Stimulated activated CD8-positive, alpha-beta memory T cell treated with anti-CD3 and anti-CD28 coated beads, Interleukin-7, amount 100 ng/mL, for 48 hours (primary cell): ENCODE results near the gene COG5.
"Not testable (repeated sequence)": the region's sequence is repeated elsewhere in the genome, so short reads cannot be mapped to it uniquely, and the experiment has no call there.

ENCODE experiments used
- DNase-seq, 2 donors: peaks; one replicate each; pipeline ENCODE4 v3.0.0-alpha.2; 2020; ENCODE audit warnings: low read depth in 1 of 2; ENCODE audit errors: extremely low read depth in 1 of 2

The COG5 gene

DNA sequence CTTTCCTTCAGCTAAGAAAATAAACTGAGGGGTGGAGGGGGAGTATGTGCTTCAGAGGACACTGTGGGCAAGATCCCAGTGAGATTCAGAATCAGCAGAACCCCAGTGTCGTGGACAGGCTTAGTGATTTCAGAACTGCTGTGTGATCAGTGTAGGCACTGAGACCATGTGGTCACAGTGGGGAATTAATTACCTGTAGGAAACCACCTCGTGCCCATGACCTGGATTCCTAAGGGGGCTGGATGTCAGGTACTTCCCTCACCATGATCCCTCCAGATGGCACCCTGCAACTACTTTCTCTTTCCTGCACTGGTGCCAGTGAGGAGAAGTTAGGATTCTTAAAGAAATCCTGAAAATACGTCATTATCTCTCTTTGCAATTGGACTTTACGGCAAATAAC, 330.5 kb downstream of the COG5 start:
- DNase-seq, result no peak

DNA sequence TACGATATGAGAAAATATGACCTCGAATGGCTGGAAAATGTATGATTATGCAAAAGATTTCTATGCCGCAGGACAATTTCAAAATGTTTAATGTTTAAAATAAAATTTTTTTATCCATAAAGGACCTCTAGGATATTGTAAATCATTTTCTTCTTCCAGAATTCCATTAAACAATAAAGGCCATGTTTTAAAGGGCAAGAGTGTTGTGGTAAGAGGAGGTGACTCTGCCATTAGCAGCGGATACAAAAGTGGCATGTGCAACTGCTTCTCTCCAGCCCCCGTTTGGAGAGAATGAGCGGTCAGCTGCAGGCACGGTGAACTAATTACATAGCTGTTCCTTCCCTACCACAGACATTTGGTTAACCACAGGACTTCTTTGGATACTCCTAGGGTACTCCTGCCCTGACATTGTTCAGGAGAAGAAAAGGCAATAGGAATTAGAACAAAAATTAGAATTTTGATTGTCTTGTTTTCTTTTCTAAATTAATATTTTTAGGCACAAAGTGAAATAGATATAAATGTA, 331.1 kb downstream of the COG5 start:
- no peak for DNase-seq

DNA sequence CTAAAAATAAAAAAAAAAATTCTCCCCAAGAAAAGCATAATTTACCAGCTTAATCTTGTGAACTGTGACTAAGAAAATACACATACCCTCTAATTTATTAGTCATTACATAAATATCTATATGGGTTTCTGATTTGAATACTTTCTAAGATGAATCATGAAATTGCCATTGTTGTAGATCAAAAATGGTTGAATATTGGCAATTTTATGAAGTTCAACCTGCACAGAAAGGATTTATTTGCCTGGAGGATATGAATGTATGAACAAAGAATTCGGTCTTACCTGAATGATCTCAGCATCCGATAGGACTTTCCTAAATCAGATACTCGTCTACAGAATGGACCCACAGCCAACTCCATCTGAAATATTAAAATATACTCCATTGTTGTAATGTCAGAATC, 333.4 kb downstream of the COG5 start:
- DNase-seq, result no peak

DNA sequence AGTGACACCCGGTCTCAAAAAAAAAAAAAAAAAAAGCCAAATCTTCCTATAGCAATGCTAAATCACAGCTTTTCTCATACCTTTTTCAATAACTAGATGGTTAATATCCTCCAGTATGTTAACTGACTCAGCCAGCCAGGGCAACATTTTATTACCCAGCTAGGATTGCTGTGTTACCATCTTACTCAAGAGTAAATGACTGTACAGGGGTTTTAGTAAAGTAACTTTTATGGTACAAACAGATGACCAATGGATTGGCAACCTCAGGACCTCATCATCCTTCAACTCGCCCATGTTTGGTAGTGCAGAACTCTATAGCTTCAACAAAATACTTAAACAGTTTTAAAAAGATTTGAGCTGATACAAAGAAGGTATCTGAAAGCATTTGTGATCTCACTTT, 335.4 kb downstream of the COG5 start:
- no peak for DNase-seq

DNA sequence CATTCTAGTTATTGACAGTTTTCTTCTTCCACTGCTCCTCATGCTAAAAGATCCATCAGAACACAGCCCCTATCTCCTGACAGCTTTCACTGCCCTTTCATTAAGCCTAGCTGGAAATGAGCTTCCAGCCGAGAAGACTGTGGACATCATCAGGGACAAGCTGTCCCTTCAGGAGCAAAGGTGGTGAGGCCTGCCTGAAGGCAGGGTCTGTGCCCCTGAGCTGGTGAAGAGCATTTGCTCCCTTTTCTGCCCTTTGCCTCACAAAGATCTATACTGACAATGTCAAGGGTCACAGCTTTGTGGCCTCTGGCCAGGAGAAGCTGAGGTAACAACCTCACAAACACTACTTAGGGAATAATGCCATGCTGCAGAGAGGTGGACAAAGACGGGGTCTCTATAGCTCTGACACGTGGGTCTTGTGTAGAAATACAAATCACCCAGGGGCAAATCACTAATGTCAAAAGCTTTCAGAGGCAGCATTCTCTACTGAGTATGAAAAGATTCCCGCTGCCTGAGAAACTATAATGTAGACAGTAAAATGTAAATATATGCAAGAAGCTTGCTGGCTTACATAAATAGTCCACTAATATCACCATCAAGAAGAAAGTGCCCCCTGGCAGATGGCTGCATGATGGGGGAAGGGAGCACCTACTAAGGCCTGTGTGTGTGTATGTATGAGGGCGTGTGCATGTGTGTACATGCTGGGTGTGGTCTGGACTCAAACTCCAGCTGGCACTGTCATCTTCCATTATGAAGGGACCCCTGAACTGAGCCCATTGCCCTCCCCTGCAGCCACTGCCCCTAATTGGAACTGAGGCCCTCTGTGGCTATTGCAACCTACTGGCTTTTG, 339.1 kb downstream of the COG5 start:
- no peak for DNase-seq

DNA sequence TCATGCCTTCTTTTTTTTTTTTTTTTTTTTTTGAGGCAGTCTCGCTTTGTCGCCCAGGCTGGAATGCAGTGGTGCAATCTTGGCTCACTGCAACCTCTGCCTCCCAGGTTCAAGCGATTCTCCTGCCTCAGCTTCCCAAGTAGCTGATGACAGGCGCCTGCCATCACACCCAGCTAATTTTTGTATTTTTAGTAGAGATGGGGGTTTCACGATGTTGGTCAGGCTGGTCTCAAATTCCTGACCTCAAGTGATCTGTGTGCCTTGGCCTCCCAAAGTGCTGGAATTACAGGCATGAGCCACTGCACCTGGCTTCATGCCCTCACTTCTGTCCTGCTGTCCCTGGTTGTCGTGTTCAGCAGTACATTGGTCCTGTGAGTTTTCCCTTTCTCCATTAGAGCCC, 342.9 kb downstream of the COG5 start:
- DNase-seq, result not testable (repeated sequence)

DNA sequence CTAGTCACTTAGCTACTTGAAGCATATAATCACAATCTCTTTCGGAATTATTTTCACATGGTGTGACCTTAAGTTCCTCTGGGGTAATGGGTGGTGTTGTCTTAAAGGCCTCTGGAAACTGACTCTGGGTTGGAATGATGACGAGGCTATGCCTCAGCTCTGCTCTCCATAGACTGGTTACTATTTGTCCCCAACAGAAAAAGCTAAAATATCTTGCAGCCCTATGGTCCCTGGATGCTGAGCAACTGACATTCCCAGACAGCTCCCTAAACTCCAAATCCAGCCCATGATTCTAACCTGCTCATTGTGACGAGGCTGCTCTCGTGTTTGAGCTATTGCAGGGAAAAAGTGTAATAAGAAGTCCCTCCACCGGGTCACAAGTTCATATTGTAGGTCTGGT, 343.4 kb downstream of the COG5 start:
- DNase-seq, result no peak

DNA sequence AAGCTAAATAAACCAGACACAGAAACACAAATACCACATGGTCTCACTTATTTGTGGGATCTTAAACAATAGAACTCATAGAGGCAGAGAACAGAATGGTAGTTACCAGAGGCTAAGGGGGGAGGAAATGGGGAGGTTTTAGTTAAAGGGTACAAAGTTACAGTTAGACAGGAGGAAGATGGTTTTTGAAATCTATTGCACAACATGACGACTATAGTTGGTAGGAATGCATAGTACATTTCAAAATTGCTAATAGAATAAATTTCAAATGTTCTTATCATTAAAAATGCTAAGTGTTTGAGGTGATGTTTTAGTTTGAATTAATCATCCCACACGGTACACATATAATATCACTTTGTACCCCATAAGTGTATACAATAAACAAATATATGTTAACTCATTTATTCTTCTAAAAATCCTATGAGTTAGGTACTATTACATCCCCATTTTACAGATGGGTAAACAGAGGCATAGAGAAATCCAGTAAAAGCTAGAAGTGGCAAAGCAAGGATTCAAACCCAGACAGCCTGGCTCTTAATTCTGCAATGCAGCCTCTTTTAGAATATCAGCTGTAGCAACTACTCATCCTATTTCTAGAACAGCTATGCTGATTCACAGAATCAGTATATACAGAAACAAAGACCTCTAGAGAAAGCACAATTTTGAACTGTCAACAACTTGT, 344.0 kb downstream of the COG5 start:
- DNase-seq, result no peak

DNA sequence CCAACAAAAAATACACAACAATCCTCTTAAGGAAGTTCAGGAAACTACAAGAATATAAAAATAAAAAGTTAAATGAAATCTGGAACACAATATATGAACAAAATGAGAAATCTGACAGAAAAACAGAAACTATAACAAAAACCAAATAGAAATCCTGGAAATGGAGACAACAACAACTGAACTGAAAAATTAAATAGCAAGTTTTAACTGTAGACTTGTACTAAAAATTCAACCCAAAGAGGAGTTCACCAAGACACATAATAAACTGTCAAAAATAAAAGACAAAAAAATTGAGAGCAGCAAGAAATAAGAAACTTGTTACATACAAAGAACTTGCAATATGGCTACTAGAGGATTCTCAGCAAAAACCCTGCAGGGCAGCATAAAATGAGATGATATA, 349.8 kb downstream of the COG5 start:
- no peak for DNase-seq

DNA sequence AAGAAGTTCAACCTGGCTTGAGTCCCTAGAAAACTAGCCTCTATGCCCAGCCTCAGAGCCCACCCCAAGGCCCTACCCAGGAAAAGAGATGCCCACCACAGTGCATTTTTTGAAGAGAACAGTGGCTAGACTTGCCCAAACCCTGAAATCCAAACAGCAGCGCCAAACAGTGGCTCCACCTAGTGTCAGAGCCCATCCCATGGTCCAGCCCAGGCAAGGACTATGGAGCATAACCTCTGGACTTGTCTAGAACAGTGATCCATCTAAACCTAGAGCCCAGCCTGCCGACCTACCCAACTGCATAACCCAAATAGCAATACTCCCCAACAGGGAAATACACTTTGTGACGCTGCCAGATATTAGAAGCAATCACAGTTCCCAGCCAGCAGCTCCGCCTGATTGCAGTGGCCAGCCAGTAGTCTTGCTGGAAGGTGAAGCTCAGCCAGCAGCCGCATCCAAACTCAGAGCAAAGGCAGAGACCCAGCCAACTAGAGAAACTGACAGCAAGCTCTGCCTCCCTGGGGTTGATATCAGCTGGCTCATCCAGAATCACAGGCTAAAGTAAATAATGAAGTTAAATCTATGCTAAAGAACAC, 350.4 kb downstream of the COG5 start:
- DNase-seq, result no peak

DNA sequence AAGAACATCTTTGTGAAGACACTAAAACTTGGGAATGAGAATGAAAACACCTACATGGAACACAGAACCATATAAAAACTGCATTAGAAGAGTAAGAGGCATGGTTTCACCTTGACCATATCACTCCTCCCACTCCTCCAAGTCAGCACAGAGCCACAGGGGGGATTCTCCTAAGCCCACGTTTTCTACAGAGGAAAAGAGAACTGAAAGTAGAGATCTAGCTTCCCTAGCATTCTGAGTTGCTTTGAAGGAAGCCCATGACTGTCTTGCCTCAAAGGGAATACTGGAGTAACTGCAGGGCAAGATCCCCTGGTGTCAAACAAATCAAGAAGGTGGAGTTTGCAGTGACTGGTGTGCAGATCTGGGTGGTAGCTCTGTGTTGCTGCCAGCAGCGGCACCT, 351.0 kb downstream of the COG5 start:
- no peak for DNase-seq

DNA sequence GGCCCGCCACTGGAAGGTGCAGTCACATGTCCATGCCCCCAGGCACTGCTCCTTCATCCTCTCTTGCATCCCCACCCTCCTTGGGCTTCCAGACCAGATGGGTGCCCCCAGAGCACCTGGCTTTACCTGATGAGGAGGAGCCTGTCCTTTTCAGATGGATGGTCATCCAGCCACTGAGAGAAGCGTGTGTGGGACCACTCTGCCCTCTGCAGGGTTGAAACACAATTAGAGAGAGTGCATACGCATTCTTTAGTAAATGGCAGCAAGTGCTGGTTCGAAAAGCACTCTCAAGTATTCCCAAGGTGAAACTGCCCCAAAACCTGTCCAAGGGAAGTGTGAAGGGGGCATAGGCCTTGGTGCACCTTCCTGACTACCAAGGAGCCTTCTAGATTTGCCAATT, 353.3 kb downstream of the COG5 start:
- no peak for DNase-seq

DNA sequence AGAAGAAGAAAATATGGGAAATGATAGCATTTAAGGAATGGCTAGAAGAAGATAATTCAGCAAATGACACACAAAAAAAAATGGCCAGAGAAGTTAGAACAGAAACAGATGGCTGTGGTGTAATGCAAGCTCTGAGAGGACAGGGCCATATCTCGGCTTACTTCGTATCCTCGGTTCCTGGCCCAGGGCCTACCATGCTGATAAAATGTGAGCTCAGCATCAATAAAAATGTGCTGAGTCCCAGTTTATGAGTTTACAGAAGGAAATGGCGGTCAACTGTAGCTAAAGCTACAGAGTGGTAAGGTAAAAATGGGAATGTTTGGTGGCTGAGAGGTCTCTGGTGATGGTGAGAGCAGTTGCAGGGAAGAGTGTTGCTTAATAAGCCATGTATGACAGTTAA, 354.2 kb downstream of the COG5 start:
- DNase-seq, result no peak

DNA sequence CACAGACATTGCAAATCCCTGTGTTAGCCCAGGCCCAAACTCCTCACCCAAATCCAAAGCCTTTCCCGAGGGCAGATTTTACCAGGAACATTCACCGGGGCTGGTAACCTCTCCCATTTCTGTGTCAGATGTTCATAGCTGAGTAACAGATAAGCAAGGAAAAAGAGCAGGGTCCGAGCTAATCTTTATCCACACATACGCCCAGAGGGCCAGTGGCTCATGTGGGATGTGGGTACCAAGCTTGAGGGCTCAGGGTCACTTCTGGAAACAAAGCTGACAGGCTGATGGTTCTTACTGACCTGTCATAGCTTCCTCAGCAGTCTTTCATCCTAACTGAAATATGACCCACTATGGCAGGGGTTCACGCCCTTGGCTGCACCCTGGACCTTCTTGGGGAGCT, 355.2 kb downstream of the COG5 start:
- DNase-seq, result no peak

DNA sequence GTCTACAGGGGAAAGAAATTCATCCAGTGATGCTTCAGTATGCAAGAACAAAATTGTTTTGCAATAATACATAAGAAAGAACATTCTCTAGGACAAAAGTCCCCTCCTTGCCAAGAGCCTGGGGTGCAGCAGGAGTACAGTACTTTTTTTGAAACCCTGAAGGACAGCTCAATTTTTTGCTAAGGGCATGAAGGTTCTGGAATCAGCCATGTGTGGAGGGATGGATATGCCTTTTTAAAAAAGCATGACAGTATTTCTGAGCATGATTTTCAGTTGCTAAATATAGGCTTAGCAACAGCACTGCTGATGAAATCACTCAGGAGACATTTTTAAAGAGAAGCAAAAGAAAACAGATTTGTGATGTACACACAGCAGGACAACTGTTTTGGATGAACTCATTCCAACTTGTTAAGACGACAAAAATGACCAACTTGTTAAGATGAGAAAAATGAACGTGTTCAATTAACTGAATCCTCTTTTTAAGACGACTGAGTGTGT, 355.6 kb downstream of the COG5 start:
- DNase-seq, result no peak

DNA sequence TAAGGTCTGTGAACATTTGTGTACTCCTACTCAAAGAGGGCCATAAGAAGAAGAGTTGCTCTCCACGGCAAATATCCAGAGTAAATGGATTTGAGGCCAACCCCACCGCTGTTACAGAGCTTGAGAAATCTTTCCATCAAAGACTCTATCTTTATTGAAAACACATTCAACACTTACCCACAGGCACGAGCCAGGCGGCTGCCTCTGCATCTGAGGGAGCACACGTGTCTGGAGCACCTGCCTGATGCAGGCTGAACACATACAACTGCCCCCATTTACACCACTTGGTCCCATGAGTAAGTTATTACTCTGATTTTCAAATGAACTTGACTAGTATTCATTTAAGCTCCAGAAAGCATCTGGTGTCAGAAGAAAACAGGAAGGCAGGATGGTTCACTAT, 356.3 kb downstream of the COG5 start:
- DNase-seq, result no peak

DNA sequence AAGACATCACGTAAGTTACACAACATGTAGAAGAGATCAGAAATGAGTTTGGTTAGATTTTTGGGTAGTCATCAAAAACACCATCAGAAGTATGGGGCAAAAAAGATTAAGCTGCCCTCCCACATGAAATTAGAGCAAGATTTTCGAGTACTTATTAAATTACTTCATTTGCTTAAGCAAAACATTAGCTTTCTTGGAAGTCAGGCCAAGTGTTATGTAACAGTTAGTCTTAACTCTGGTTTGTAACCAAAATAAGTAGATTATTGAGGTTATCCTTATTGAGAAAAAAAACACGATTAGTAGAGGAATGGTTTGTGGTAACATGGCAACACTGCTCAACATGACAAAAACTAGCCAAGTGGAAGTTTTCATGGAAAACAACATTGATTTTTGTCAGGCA, 357.0 kb downstream of the COG5 start:
- DNase-seq, result no peak

DNA sequence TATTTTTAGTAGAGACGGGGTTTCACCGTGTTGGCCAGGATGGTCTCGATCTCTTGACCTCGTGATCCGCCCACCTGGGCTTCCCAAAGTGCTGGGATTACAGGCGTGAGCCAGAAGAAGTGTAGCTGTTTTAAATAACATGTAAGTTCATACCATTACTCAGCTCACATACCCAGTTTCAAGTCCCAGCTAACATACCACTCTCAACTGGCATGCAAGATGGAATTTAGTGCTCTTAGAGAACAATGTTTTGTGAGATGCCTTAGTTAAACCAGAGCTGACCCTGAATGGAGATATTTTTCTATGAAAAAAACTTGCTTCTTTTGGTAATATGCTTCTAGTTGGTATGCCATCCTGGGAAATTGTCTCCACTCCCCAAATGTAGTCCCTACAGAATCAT, 357.6 kb downstream of the COG5 start:
- no peak for DNase-seq

DNA sequence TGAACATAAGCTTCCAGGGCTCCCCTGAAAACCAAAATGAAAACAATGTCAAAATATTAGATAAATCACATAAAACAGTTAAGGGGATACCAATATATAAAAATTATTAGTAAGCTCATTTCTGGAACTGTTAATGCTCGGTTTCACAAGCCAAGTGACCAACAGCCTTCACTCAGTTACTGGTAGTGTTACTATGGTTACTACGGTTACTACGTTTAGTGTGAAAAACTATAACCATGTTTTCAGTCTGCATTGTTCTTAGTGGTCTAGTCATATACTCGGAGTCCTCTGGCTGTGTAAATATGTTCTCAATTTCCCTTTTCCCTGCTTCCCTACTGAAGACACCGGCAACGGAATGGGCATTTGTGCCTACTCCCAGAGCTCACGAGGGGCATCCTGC, 360.1 kb downstream of the COG5 start:
- DNase-seq, result no peak

DNA sequence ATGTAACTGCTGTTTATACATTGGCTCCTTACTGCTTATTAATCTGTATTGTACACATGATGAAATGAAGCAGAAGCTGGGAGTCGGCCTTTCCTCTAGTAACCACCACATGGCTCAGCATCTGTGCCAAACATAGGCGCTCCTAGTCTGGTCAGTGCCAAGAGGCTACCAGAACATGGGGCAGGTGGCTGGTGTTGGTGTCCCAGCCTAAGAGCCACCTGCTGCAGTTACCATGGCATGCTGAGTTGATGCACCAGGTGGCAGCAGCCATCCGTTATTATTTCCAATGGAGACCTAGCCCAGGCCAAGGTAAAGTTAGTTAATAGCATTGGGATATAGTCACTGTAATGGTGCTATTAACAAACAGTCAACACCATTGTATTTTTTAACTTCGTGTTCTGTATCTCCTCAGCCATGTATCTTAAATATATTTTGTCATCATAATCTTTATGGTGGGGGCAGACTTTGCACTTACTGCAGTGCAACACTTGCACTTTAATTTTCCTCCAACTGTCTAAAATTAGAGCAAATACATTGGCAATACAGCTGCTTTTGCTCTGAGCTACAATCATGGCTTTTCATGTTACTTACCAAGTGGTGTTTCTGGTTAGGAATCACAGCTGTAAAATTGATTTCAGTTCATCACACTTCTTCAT, 361.8 kb downstream of the COG5 start:
- no peak for DNase-seq
